Measurements from ENCODE around the gene MDP1.
"Not testable (repeated sequence)": the region's sequence is repeated elsewhere in the genome, so short reads cannot be mapped to it uniquely, and the experiment has no call there.

MDP1 gene

GRCh38 chr14:24250354-24250753 is 34.5 kb upstream of the MDP1 start:
- no peak for TF ChIP-seq GLIS3 (CRISPR knock-in tag; IDR thresholded peaks at IDR 0.05)
- TF ChIP-seq PPARA (CRISPR knock-in tag; IDR thresholded peaks at IDR 0.05; ENCODE audit: borderline replicate concordance), result no peak
- no peak for TF ChIP-seq ESRRG (CRISPR knock-in tag; IDR thresholded peaks at IDR 0.05)
- no peak for TF ChIP-seq CREB5 (CRISPR knock-in tag; IDR thresholded peaks at IDR 0.05; ENCODE audit: low read depth)
- no peak for TF ChIP-seq SNAI2 (CRISPR knock-in tag; IDR thresholded peaks at IDR 0.05)
- TF ChIP-seq ZNF8 (CRISPR knock-in tag; IDR thresholded peaks at IDR 0.05), result no peak
- no peak for TF ChIP-seq CSRNP3 (CRISPR knock-in tag; IDR thresholded peaks at IDR 0.05)
- TF ChIP-seq TOX (CRISPR knock-in tag; IDR thresholded peaks at IDR 0.05; ENCODE audit: borderline replicate concordance), result no peak
- no peak for TF ChIP-seq POU6F1 (CRISPR knock-in tag; IDR thresholded peaks at IDR 0.05; ENCODE audit: borderline replicate concordance, low read depth)
- no peak for TF ChIP-seq ZNF565 (CRISPR knock-in tag; conservative IDR thresholded peaks at IDR 0.05; ENCODE audit: low read depth)
- ATAC-seq, result no peak; the same call in 2 of the 3 replicates

- no peak for TF ChIP-seq CSRNP3 (CRISPR knock-in tag; IDR thresholded peaks at IDR 0.05)
- no peak for ATAC-seq
These were observed 33.6 kb upstream of the MDP1 start for GRCh38 chr14:24249230-24250021.

GRCh38 chr14:24247422-24247821 is 31.6 kb upstream of the MDP1 start:
- ATAC-seq, result no peak
- TF ChIP-seq BACH2 (CRISPR knock-in tag; IDR thresholded peaks at IDR 0.05; ENCODE audit: borderline replicate concordance) (no peak), PPARA (CRISPR knock-in tag; IDR thresholded peaks at IDR 0.05; ENCODE audit: borderline replicate concordance) (no peak), CSRNP3 (CRISPR knock-in tag; IDR thresholded peaks at IDR 0.05) (no peak), ZNF70 (CRISPR knock-in tag; IDR thresholded peaks at IDR 0.05) (no peak), ISL1 (CRISPR knock-in tag; IDR thresholded peaks at IDR 0.05) (no peak), GLIS3 (CRISPR knock-in tag; IDR thresholded peaks at IDR 0.05) (no peak)

GRCh38 chr14:24246765-24247212 is 30.9 kb upstream of the MDP1 start:
- no peak for TF ChIP-seq ESRRG (CRISPR knock-in tag; IDR thresholded peaks at IDR 0.05)
- no peak for TF ChIP-seq ZC3H10 (CRISPR knock-in tag; IDR thresholded peaks at IDR 0.05)
- no peak for ATAC-seq

- ATAC-seq, result not testable (repeated sequence)
These were observed 29.5 kb upstream of the MDP1 start for GRCh38 chr14:24245350-24245749.

- no peak; the same call in 2 of the 3 replicates for ATAC-seq
- TF ChIP-seq PPARA (CRISPR knock-in tag; IDR thresholded peaks at IDR 0.05; ENCODE audit: borderline replicate concordance) (no peak), GLIS3 (CRISPR knock-in tag; IDR thresholded peaks at IDR 0.05) (no peak), ZNF8 (CRISPR knock-in tag; IDR thresholded peaks at IDR 0.05) (no peak), ZNF70 (CRISPR knock-in tag; IDR thresholded peaks at IDR 0.05) (no peak), TOX (CRISPR knock-in tag; IDR thresholded peaks at IDR 0.05; ENCODE audit: borderline replicate concordance) (no peak), ISL1 (CRISPR knock-in tag; IDR thresholded peaks at IDR 0.05) (no peak), PATZ1 (CRISPR knock-in tag; IDR thresholded peaks at IDR 0.05; ENCODE audit: borderline replicate concordance) (no peak), SNAI2 (CRISPR knock-in tag; IDR thresholded peaks at IDR 0.05) (no peak)
These were observed 27.5 kb upstream of the MDP1 start for GRCh38 chr14:24243336-24243836.

Measured in SK-N-SH treated with all-trans-retinoic acid at 6 μM for 48 hours (cell line).